BE2C (cell line): Measurements from ENCODE around the gene SLC23A2.
"Not testable (repeated sequence)": the region's sequence is repeated elsewhere in the genome, so short reads cannot be mapped to it uniquely, and the experiment has no call there.

ENCODE experiments used
- DNase-seq: peaks from one replicate; pipeline ENCODE4 v3.0.0-alpha.2; 2020
- H3K27me3 ChIP-seq: fragments of 250-450 bp; sonication (Bioruptor Pico); 2 replicates; pipeline ENCODE4 v1.5.1; 2020; ENCODE audit warnings: mild to moderate bottlenecking
- H3K36me3 ChIP-seq: fragments of 250-450 bp; sonication (Bioruptor Pico); 2 replicates; pipeline ENCODE4 v1.5.1; 2020; ENCODE audit warnings: mild to moderate bottlenecking
- H3K4me1 ChIP-seq: fragments of 250-450 bp; sonication (Bioruptor Pico); 2 replicates; pipeline ENCODE4 v1.5.1; 2020
- H3K4me3 ChIP-seq: 2 replicates; pipeline ENCODE4 v1.5.1; 2011; ENCODE audit warnings: low read depth, low read length
- H3K9me3 ChIP-seq: fragments of 250-450 bp; sonication (Bioruptor Pico); 2 replicates; pipeline ENCODE4 v1.5.1; 2020
- TF ChIP-seq, protein P1 (sequence below): IDR thresholded peaks from 2 replicates; pipeline ENCODE4 v1.5.1; 2012; ENCODE audit warnings: mild to moderate bottlenecking, low read depth, low read length

SLC23A2 gene

DNA sequence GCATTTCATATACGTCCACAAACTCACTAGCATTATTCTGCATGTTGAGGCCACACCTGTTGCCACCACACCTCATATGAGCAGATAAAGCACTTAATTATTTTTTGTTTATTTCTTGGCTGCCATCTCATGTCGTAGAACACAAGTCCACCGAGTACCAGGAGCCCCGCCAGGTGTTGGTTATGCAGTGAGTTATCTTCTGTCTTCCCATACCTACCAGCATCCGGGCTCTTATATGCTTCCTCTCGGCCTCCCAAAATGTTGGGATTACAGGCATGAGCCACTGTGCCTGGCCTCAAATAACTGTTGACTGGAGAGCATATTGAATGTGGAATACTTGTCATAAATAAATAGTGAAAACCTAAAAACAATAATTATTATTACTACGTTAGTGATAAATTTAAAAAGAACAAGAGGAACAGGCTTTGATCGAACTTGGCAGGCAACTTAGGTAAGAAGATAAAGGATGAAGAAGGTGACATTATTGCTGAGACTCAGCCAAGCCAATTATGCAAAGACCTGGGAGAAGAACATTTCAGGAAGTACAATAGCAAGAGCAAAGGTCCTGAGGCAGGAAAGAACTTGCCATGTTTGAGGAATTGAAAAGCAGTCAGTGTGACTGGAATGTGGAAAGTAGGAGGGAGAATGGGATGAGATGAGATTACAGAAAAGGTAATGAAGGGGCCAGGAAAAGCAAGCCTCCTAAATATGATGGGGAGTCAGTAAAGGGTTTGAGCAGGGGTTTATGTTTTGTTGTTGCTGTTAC, 12.6 kb upstream of the SLC23A2 start:
- Histone ChIP-seq H3K4me1 (no peaks in the 10 kb centered on the region), H3K36me3 (no peaks in the 10 kb centered on the region), H3K27me3 (no peaks in the 10 kb centered on the region), H3K9me3 (no peaks in the 10 kb centered on the region), H3K4me3 (no peak overlapping the region)
- TF ChIP-seq, protein P1, sequence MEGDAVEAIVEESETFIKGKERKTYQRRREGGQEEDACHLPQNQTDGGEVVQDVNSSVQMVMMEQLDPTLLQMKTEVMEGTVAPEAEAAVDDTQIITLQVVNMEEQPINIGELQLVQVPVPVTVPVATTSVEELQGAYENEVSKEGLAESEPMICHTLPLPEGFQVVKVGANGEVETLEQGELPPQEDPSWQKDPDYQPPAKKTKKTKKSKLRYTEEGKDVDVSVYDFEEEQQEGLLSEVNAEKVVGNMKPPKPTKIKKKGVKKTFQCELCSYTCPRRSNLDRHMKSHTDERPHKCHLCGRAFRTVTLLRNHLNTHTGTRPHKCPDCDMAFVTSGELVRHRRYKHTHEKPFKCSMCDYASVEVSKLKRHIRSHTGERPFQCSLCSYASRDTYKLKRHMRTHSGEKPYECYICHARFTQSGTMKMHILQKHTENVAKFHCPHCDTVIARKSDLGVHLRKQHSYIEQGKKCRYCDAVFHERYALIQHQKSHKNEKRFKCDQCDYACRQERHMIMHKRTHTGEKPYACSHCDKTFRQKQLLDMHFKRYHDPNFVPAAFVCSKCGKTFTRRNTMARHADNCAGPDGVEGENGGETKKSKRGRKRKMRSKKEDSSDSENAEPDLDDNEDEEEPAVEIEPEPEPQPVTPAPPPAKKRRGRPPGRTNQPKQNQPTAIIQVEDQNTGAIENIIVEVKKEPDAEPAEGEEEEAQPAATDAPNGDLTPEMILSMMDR: no peak
- no peak for DNase-seq

DNA sequence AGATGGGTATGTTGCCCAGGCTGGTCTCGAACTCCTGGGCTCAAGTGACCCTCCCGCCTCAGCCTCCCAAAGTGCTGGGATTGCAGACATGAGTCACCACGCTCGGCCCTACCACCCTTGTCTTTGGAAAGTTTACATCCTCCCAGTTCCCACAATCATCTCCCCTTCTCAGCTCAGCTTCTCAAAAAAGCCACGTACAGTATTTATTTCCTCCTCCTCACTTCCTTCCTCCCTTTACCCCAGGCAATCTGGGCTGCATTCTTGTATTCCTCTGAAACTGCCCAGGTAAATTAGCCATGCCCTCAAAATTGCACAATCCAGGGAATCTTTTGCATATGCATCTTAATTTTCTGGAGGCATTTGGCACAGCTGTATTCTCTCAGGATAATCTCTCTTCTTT, 7.4 kb upstream of the SLC23A2 start:
- Histone ChIP-seq H3K4me3 (no peak overlapping the region), H3K4me1 (peaks cover 3% of the 10 kb centered on the region), H3K9me3 (no peaks in the 10 kb centered on the region), H3K36me3 (no peaks in the 10 kb centered on the region), H3K27me3 (no peaks in the 10 kb centered on the region)
- TF ChIP-seq, protein P1: no peak
- DNase-seq: no peak

DNA sequence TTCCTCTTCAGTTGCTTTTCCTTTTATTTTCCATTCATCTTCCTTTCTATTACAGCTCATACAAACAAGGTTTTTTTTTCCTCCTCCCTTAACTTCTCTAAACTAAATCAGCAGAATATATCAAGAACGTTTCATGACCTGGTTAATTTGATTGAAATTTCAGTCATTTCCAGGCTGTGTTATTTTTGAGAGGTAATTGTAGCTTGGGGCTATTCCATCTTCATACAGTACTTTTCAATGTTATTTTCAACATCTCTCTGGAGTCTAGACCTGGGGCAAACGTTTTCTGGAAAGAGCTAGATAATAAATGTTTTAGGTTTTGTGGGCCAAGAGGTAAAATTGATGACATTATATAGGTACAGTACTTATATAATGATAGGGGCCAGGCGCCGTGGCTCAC, 4.0 kb upstream of the SLC23A2 start:
- TF ChIP-seq, protein P1: no peak
- Histone ChIP-seq H3K9me3 (no peaks in the 10 kb centered on the region), H3K4me1 (peaks cover 6% of the 10 kb centered on the region), H3K4me3 (no peak overlapping the region), H3K36me3 (no peaks in the 10 kb centered on the region), H3K27me3 (no peaks in the 10 kb centered on the region)
- DNase-seq: no peak

DNA sequence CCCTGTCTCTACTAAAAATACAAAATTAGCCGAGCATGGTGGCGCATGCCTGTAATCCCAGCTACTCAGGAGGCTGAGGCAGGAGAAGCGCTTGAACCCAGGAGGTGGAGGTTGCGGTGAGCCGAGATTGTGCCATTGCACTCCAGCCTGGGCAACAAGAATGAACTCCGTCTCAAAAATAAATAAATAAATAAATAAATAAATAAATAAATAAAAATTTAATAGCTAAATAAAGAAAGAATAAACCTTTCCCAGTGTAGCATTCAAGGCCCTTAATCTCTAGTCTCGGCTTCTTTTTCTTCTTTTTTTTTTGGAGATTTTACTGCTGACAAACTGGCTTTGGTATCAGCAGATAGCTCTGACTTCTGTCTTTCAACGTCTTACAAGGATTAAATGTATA, 3.5 kb upstream of the SLC23A2 start:
- H3K9me3 ChIP-seq, DNase-seq, H3K4me1 ChIP-seq, H3K4me3 ChIP-seq, H3K27me3 ChIP-seq, H3K36me3 ChIP-seq: not testable (repeated sequence)

DNA sequence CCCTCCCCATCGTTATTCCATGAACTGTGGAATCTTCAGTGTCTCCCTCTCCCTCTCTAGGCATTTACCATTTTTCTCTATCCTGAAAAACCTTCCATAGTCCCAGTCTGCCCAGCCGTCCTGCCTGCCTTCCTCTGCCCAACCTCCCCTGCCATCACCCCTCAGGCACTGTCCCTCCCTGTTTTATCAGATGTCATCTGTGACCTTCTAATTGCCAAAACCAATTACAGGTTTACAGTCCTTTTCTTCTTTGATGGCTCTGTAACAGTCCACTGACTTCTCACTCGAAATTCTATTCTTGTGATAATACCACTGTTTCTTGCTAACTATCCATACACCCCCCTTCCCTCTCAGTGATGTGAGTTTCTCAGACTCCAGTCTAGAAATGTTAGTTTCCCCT, 2.3 kb upstream of the SLC23A2 start:
- no peak overlapping the region for H3K4me3 ChIP-seq
- peak; percentile 19 for DNase-seq
- TF ChIP-seq, protein P1: no peak
- H3K27me3 ChIP-seq: no peaks in the 10 kb centered on the region
- H3K9me3 ChIP-seq: no peaks in the 10 kb centered on the region
- no peaks in the 10 kb centered on the region for H3K36me3 ChIP-seq
- H3K4me1 ChIP-seq: peaks cover 10% of the 10 kb centered on the region

DNA sequence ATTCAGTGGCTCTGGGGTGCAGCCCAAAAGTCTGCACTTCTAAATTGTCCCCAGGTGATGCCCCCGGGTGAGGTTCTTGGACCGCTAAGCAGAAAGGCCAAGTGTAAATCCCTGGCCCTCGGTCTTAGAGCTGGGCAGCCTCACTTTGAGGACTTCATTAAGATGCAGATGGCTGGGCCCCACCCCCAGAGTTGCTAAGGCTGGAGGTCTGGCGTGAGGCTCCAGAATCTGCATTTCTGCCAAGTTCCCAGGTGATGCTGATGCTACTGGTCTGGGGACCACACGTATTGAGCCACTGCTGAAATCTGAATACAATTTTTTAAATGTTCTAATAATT, 735 bp upstream of the SLC23A2 start:
- TF ChIP-seq, protein P1: no peak
- Histone ChIP-seq H3K4me3 (peak overlapping the region; percentile 65), H3K36me3 (no peaks in the 10 kb centered on the region), H3K9me3 (no peaks in the 10 kb centered on the region), H3K4me1 (peaks cover 10% of the 10 kb centered on the region), H3K27me3 (no peaks in the 10 kb centered on the region)
- DNase-seq: peak; percentile 20
